Caco-2 (cell line): ENCODE measurements around the gene ADK. TPM values are rescaled to one million over a fixed set of nuclear protein-coding genes. Genes with fewer than 3 reads are reported as not detected.

ENCODE experiments used
- BruUV-seq: library from RNA; stranded (reverse); fragments of 400-500 nt; replicated peaks from 2 replicates; lab custom pipeline; 2021; lab: Mats Ljungman, UMichigan
- CTCF ChIA-PET: fragments of 300-600 bp; sonication (Branson Sonifier 250); formaldehyde crosslinking; loops from one replicate; lab custom pipeline; 2022; ENCODE audit warnings: antibody characterized with exemption; lab: Charles Lee
- POLR2A ChIA-PET: fragments of 300-600 bp; sonication (Branson Sonifier 250); formaldehyde crosslinking; loops from one replicate; lab custom pipeline; 2022; ENCODE audit warnings: antibody characterized with exemption; lab: Charles Lee
- DNase-seq, 2 experiments: peaks; one replicate each; pipeline versions ENCODE4 v3.0.0 to v3.0.0-alpha.2; 2020 to 2022
- H3K27me3 ChIP-seq: replicated peaks from 2 replicates; pipeline ENCODE4 v1.6.0; 2011; ENCODE audit warnings: low read length; ENCODE audit not compliant: control insufficient read depth, insufficient read depth
- H3K36me3 ChIP-seq: 2 replicates; pipeline ENCODE4 v1.5.1; 2011; ENCODE audit warnings: low read length; ENCODE audit not compliant: control insufficient read depth, insufficient read depth
- H3K4me1 ChIP-seq: fragments of 250-450 bp; sonication (Bioruptor Pico); 2 replicates; pipeline ENCODE4 v1.5.1; 2020; ENCODE audit warnings: mild to moderate bottlenecking
- H3K4me3 ChIP-seq: 2 replicates; pipeline ENCODE4 v1.5.1; 2011; ENCODE audit warnings: low read depth, mild to moderate bottlenecking, control low read depth, low read length
- H3K9me3 ChIP-seq: fragments of 250-450 bp; sonication (Bioruptor Pico); 2 replicates; pipeline ENCODE4 v1.5.1; 2020; ENCODE audit warnings: mild to moderate bottlenecking, moderate library complexity
- H3K27ac Mint-ChIP-seq: one replicate; pipeline ENCODE4 v1.8.0; 2022; ENCODE audit warnings: mixed read lengths; ENCODE audit not compliant: unreplicated experiment
- H3K27me3 Mint-ChIP-seq: one replicate; pipeline ENCODE4 v1.8.0; 2022; ENCODE audit warnings: mixed read lengths; ENCODE audit not compliant: insufficient read depth, unreplicated experiment
- H3K36me3 Mint-ChIP-seq: one replicate; pipeline ENCODE4 v1.8.0; 2022; ENCODE audit warnings: mild to moderate bottlenecking, mixed read lengths; ENCODE audit not compliant: insufficient read depth, unreplicated experiment
- H3K4me1 Mint-ChIP-seq: one replicate; pipeline ENCODE4 v1.8.0; 2022; ENCODE audit warnings: low read depth, mixed read lengths; ENCODE audit not compliant: unreplicated experiment
- H3K4me3 Mint-ChIP-seq: one replicate; pipeline ENCODE4 v1.8.0; 2022; ENCODE audit warnings: mild to moderate bottlenecking, moderate library complexity, mixed read lengths; ENCODE audit not compliant: unreplicated experiment
- H3K9me3 Mint-ChIP-seq: one replicate; pipeline ENCODE4 v1.8.0; 2022; ENCODE audit warnings: mixed read lengths; ENCODE audit not compliant: unreplicated experiment
- CTCF ChIP-seq, 2 experiments: fragments of 200-600 bp in 1 of 2; IDR thresholded peaks; 1 replicate in 1 of 2; 2 replicates in 1 of 2; pipeline versions ENCODE4 v1.5.1 to v1.8.0; 2011 to 2022; ENCODE audit warnings: antibody characterized with exemption in 1 of 2, control low read depth in 1 of 2, inconsistent platforms in 1 of 2, low read depth in 1 of 2, low read length in 1 of 2, mild to moderate bottlenecking in 1 of 2, moderate library complexity in 1 of 2; ENCODE audit not compliant: insufficient read depth in 1 of 2, severe bottlenecking in 1 of 2, unreplicated experiment in 1 of 2
- intact Hi-C: fragments of 100-400 bp; cut with micrococcal nuclease; formaldehyde crosslinking; loops from one replicate; pipeline ENCODE4 v1.10.0; 2022; ENCODE audit not compliant: unreplicated experiment
- total RNA-seq: library from RNA; stranded (reverse); gene quantifications from 2 replicates; pipeline ENCODE4 v1.2.3, GENCODE V29; 2022

Gene ADK
- total RNA-seq, 1 experiment from 2014 or later, result 105 TPM

GRCh38 chr10:74300666-74301065 lies 149.6 kb downstream of the ADK start:
- Histone ChIP-seq H3K4me1 (no peaks in the 10 kb centered on the region), H3K4me3 (no peak overlapping the region), H3K27me3 (no peaks in the 10 kb centered on the region), H3K9me3 (no peaks in the 10 kb centered on the region), H3K36me3 (no peaks in the 10 kb centered on the region)
- no peak overlapping the region for H3K27ac Mint-ChIP-seq
- ChIA-PET POLR2A (no interaction called here), CTCF (no interaction called here)
- H3K4me1 Mint-ChIP-seq, result no peaks in the 10 kb centered on the region
- intact Hi-C loops, result no loop called here
- H3K36me3 Mint-ChIP-seq, result no peaks in the 10 kb centered on the region
- H3K27me3 Mint-ChIP-seq, result no peaks in the 10 kb centered on the region
- H3K4me3 Mint-ChIP-seq, result no peak overlapping the region
- DNase-seq, result no peak
- H3K9me3 Mint-ChIP-seq, result no peaks in the 10 kb centered on the region
- no TSS peak for BruUV-seq
- no peak for TF ChIP-seq CTCF (IDR thresholded peaks at IDR 0.05; ENCODE audit: insufficient read depth in 1 of 2, low read depth in 1 of 2, low read length in 1 of 2, severe bottlenecking in 1 of 2, unreplicated experiment in 1 of 2)

- BruUV-seq, result no TSS peak
- no peaks in the 10 kb centered on the region for H3K9me3 ChIP-seq
- Mint-ChIP-seq H3K4me1 (peaks cover 9% of the 10 kb centered on the region), H3K36me3 (no peaks in the 10 kb centered on the region), H3K27ac (no peak overlapping the region), H3K9me3 (no peaks in the 10 kb centered on the region), H3K27me3 (no peaks in the 10 kb centered on the region), H3K4me3 (no peak overlapping the region)
- no peak for TF ChIP-seq CTCF (IDR thresholded peaks at IDR 0.05; ENCODE audit: insufficient read depth in 1 of 2, low read depth in 1 of 2, low read length in 1 of 2, severe bottlenecking in 1 of 2, unreplicated experiment in 1 of 2)
- no peaks in the 10 kb centered on the region for H3K27me3 ChIP-seq
- no peaks in the 10 kb centered on the region for H3K36me3 ChIP-seq
- intact Hi-C loops, result no loop called here
- POLR2A ChIA-PET, result no interaction called here
- no peak overlapping the region for H3K4me3 ChIP-seq
- no peak for DNase-seq
- H3K4me1 ChIP-seq, result no peaks in the 10 kb centered on the region
- CTCF ChIA-PET, result no interaction called here
These were observed 154.7 kb downstream of the ADK start for GRCh38 chr10:74305730-74306129.

- ChIA-PET CTCF (no interaction called here), POLR2A (no interaction called here)
- Histone ChIP-seq H3K9me3 (no peaks in the 10 kb centered on the region), H3K27me3 (no peaks in the 10 kb centered on the region), H3K4me3 (no peak overlapping the region), H3K4me1 (no peaks in the 10 kb centered on the region), H3K36me3 (no peaks in the 10 kb centered on the region)
- intact Hi-C loops, result no loop called here
- Mint-ChIP-seq H3K9me3 (no peaks in the 10 kb centered on the region), H3K27me3 (no peaks in the 10 kb centered on the region), H3K4me1 (peaks cover 9% of the 10 kb centered on the region), H3K4me3 (no peak overlapping the region), H3K27ac (no peak overlapping the region), H3K36me3 (no peaks in the 10 kb centered on the region)
- no peak for DNase-seq
- BruUV-seq, result no TSS peak
- no peak for TF ChIP-seq CTCF (IDR thresholded peaks at IDR 0.05; ENCODE audit: insufficient read depth in 1 of 2, low read depth in 1 of 2, low read length in 1 of 2, severe bottlenecking in 1 of 2, unreplicated experiment in 1 of 2)
These were observed 155.4 kb downstream of the ADK start for GRCh38 chr10:74306227-74306982.
